HepG2 (cell line): ENCODE results near the gene CHIC2.

Source experiments
- ATF7 ChIP-seq, 2 experiments: fragments of 450-650 bp in 1 of 2; sonication (generic) in 1 of 2; formaldehyde crosslinking in 1 of 2; IDR thresholded peaks; 2 replicates each; pipeline versions ENCODE4 v1.4.0 to v1.6.1; 2016 to 2020; ENCODE audit warnings: antibody characterized with exemption in 1 of 2, mild to moderate bottlenecking in 1 of 2, missing genetic modification reagents in 1 of 2
- CEBPB ChIP-seq: IDR thresholded peaks from 2 replicates; pipeline ENCODE4 v1.6.1; 2011; ENCODE audit warnings: low read depth, low read length, improper control_type of control experiment, borderline replicate concordance
- CTCF ChIP-seq: sonication (generic); formaldehyde crosslinking; IDR thresholded peaks from 2 replicates; pipeline ENCODE4 v1.5.0; 2020; ENCODE audit warnings: mild to moderate bottlenecking, missing genetic modification reagents, moderate library complexity
- MXD1 ChIP-seq: sonication (generic); formaldehyde crosslinking; IDR thresholded peaks from 2 replicates; pipeline ENCODE4 v1.4.0; 2020; ENCODE audit warnings: mild to moderate bottlenecking, missing genetic modification reagents
- NFATC3 ChIP-seq: sonication (generic); formaldehyde crosslinking; IDR thresholded peaks from 2 replicates; pipeline ENCODE4 v1.5.1; 2020; ENCODE audit warnings: mild to moderate bottlenecking, missing genetic modification reagents
- PCBP2 ChIP-seq: fragments of 200-400 bp; formaldehyde crosslinking; optimal IDR thresholded peaks from 2 replicates; pipeline ENCODE3; 2018; ENCODE audit warnings: low read length, low read depth; ENCODE audit not compliant: poor library complexity, severe bottlenecking
- SIN3A ChIP-seq: IDR thresholded peaks from 2 replicates; pipeline ENCODE4 v1.6.1; 2011; ENCODE audit warnings: low read depth, mild to moderate bottlenecking, control low read depth, low read length, borderline replicate concordance
- TEAD2 ChIP-seq: sonication (generic); formaldehyde crosslinking; IDR thresholded peaks from 2 replicates; pipeline ENCODE4 v1.9.0; 2021; ENCODE audit warnings: missing genetic modification reagents
- ZNF24 ChIP-seq: fragments of 450-650 bp; IDR thresholded peaks from 2 replicates; pipeline ENCODE4 v1.6.1; 2017; ENCODE audit warnings: antibody characterized with exemption, mild to moderate bottlenecking
- ZNF576 ChIP-seq: sonication (generic); formaldehyde crosslinking; IDR thresholded peaks from 2 replicates; pipeline ENCODE4 v1.4.0; 2020; ENCODE audit warnings: mild to moderate bottlenecking, missing genetic modification reagents
- TF ChIP-seq, protein P1 (sequence below): sonication (generic); formaldehyde crosslinking; IDR thresholded peaks from 2 replicates; pipeline ENCODE4 v1.4.0; 2020; ENCODE audit warnings: mild to moderate bottlenecking, missing genetic modification reagents
- TF ChIP-seq, protein P2 (sequence below): sonication (generic); formaldehyde crosslinking; IDR thresholded peaks from 2 replicates; pipeline ENCODE4 v1.4.0; 2020; ENCODE audit warnings: missing genetic modification reagents

GRCh38 chr4:54099287-54099747 is 34.9 kb upstream of the CHIC2 start:
- TF ChIP-seq CEBPB (no peak), CTCF (no peak), PCBP2 (no peak), SIN3A (no peak), ZNF24 (no peak), TEAD2 (CRISPR knock-in tag) (no peak), ZNF576 (CRISPR knock-in tag) (no peak), MXD1 (CRISPR knock-in tag) (no peak), ATF7 (IDR thresholded peaks at IDR 0.05) (no peak), ATF7 (CRISPR knock-in tag; IDR thresholded peaks at IDR 0.05) (no peak), NFATC3 (CRISPR knock-in tag) (no peak)
- TF ChIP-seq, protein P1, sequence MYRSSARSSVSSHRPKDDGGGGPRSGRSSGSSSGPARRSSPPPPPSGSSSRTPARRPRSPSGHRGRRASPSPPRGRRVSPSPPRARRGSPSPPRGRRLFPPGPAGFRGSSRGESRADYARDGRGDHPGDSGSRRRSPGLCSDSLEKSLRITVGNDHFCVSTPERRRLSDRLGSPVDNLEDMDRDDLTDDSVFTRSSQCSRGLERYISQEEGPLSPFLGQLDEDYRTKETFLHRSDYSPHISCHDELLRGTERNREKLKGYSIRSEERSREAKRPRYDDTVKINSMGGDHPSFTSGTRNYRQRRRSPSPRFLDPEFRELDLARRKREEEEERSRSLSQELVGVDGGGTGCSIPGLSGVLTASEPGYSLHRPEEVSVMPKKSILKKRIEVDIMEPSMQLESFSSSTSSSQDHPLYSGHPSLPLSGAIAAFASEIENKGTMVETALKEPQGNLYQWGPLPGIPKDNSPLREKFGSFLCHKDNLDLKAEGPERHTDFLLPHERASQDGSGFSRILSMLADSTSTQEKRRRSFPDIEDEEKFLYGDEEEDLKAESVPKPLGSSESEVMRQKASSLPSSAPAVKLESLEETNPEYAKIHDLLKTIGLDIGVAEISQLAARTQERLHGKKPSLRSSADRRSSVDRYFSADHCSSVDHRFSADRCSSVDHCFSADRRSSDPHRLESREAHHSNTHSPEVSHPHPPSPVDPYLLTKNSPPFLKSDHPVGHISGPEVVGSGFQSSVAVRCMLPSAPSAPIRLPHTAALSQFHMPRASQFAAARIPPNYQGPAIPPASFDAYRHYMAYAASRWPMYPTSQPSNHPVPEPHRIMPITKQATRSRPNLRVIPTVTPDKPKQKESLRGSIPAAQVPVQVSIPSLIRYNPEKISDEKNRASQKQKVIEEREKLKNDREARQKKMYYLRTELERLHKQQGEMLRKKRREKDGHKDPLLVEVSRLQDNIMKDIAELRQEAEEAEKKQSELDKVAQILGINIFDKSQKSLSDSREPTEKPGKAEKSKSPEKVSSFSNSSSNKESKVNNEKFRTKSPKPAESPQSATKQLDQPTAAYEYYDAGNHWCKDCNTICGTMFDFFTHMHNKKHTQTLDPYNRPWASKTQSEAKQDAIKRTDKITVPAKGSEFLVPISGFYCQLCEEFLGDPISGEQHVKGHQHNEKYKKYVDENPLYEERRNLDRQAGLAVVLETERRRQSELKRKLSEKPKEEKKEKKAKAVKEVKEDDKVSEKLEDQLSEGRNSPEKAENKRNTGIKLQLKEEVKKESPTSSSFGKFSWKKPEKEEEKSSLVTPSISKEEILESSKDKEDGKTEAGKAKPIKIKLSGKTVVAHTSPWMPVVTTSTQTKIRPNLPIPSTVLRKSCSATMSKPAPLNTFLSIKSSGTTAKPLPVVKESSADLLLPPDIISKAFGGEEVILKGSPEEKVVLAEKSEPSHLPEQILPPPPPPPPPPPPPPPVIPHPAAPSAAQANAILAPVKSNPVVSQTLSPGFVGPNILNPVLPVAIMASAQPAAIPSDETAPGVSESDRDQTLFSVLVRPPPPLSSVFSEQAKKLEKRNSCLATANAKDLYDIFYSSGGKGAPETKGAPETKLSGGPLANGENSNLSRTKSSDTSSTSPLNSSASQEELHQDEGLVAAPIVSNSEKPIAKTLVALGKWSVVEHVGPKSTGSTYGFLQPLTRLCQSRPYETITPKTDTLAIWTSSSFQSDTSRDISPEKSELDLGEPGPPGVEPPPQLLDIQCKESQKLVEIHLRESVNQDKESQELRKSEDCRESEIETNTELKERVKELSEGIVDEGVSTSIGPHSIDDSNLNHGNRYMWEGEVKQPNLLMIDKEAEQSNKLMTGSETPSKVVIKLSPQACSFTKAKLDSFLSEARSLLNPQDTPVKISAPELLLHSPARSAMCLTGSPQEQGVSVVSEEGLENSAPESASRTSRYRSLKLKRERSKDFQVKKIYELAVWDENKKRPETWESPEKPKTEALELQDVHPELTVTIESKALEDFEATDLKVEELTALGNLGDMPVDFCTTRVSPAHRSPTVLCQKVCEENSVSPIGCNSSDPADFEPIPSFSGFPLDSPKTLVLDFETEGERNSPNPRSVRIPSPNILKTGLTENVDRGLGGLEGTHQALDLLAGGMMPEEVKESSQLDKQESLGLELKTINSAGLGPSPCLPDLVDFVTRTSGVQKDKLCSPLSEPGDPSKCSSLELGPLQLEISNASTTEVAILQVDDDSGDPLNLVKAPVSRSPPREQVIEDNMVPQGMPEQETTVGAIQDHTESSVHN (CRISPR knock-in tag) = no peak
- TF ChIP-seq, protein P2, sequence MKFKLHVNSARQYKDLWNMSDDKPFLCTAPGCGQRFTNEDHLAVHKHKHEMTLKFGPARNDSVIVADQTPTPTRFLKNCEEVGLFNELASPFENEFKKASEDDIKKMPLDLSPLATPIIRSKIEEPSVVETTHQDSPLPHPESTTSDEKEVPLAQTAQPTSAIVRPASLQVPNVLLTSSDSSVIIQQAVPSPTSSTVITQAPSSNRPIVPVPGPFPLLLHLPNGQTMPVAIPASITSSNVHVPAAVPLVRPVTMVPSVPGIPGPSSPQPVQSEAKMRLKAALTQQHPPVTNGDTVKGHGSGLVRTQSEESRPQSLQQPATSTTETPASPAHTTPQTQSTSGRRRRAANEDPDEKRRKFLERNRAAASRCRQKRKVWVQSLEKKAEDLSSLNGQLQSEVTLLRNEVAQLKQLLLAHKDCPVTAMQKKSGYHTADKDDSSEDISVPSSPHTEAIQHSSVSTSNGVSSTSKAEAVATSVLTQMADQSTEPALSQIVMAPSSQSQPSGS = no peak
